Activated effector memory CD4-positive, alpha-beta T cell treated with Interleukin-2 at 50 U/mL for 16 hours (primary cell): Measurements from ENCODE around the gene TOMM20L.
"Not testable (repeated sequence)": the region's sequence is repeated elsewhere in the genome, so short reads cannot be mapped to it uniquely, and the experiment has no call there.

Source experiments
- DNase-seq: peaks from one replicate; pipeline ENCODE4 v3.0.0-alpha.2; 2020

TOMM20L gene

DNA sequence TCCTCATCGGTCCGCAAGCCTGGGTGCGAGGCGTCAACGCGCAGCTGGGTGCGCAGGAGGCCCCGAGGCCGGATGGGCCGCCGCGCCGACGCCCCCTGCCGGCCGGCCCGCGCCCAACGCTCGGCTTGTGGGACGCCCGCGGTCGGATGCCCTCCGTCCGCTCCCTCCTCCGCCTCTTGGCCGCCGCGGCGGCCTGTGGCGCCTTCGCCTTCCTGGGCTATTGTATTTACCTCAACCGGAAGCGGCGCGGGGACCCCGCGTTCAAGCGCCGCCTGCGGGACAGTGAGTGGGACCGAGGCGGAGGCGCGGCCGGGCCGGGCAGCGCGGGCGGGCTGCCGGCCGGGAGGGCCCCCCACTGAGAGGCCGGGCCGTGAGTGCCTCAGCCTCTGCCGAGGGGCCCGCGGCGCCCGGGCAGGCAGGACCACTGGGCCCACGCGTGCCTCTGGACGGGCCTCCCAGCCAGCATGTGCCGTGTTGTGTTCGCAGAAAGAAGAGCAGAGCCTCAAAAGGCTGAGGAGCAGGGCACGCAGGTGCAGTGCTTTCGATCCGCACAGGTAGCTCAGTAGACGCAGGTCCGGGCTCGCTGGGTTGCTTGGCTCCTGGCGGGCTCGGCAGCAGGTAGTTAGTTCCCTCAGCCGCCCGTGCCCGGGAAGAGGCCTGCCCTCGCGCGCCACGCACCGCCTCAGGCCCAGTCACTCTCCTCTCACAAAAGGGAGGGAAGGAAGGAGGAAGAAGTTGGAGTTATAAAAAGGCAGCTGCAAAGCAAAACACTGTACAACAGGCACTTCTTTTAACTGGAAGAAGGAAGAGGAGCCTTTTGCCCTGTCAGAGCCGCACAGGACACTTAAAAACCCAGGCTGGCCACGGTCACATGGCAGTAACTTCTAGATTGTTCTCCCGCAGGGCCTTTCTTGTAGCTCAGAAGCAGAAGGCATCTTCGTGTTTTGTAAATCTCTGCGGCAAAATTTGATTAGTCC lies at the start of gene TOMM20L:
TSS of gene TOMM20L (plus strand) at position 119 of the 977 bp plus-strand sequence. CDS start at position 147, 28 bp downstream.
- DNase-seq, result peak; percentile 65

DNA sequence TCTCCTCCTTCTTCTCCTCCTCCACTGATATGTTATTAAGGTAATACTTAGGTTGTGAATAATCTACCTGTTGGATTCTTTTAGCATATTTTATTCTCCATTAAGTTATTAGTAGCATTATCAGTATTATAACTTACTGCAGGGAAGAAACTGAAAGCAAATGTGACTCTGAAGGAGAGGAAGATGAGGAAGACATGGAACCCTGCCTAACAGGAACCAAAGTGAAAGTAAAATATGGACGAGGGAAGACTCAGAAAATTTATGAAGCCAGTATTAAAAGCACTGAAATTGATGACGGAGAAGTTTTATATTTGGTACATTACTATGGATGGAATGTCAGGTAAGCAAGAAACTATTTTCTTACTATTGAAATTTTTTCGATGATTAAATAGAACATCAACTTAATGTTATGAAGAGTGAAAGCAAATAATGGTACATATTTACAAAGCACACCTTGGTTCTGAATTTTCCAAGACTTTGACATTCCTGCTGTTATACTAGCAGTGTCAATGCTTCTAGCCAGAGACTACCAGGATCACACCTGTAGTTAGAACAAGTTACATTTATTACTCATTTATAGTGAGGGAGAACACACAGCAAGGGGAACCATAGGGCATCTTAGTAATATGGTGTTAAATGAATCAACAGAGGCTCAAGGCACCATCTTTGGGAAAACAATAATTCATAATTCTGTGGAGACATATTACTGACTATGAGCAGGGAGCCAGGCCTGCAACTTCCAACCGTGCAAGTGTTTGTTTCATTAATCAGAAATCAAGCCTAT lies 42.0 kb upstream of the TOMM20L start:
- DNase-seq, result no peak

DNA sequence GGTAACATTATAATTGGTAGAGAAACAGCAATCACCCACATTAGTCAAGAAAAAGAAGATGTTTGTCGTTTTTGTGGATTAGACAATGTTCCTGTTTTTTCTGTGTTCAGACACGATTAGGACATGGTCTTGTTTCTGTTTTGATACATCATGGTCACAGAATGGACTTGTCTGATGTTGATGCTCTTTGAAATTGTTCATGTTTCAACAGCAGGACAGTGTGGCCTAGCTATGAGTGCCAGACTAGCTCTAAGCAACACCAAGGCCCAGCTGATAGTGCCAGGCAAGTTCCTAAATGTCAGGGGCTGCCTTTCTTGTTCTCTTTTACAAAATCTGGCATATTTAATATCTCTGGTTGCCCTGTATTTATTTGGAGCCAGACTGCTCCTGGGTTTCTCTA lies 40.9 kb upstream of the TOMM20L start:
- no peak for DNase-seq

DNA sequence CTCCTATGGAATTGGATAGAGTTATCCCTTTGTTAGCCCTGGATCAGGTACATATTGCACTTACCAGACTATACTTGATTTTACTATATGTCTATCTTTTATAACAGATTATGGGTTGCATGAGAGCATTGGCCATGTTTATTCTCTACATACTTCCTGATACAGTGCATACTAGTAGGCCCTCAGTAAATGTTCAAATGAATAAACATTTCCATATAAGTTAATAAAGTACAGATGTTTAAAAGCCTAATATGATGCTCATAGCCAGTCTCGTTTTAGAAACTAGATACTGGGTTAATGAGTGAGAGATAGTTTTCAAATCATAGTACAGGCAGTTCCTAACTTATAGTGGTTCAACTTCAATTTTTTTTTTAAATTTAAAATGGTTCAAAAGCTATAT lies 39.5 kb upstream of the TOMM20L start:
- no peak for DNase-seq

DNA sequence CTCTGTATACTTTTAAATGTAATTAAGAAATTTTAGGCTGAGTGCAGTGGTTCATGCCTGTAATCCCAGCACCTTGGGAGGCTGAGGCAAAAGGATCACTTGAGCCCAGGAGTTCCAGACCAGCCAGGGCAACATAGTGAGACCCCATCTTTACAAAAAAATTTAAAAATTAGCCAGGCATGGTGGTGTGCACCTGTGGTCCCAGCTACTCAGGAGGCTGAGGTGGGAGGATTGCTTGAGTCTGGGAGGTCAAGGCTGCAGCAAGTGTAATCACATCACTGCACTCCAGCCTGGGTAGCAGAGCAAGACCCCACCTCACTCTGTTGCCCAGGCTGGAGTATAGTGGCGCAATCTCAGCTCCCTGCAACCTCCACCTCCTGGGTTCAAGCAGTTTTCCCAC lies 33.5 kb upstream of the TOMM20L start:
- not testable (repeated sequence) for DNase-seq

DNA sequence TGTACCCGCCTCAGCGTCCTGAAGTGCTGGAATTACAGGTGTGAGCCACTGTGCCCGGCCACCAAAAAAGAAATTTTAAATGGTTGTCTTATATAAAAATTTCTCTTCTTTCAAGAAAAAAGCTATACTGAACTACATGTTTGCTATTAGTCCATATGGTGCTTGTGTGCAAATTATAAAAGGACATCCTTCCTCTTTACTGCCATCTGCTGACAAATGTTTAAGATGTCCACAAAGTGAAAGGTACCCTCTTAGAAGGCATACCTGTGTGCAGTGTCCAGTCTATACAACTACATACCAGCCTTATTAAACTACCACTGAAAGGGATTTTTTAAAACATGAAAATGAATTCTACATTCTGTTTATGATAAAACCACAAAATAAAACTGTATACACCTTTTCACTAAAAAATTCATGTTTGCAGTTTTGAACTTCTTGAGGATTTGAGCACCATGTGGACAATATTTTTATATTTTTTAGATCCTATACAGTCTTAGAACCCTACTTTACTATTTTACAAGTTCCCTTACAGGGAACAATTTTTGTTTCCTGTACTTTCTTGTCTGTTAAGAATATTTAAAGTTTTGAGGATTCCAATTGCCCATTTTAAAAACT lies 32.8 kb upstream of the TOMM20L start:
- DNase-seq, result no peak

DNA sequence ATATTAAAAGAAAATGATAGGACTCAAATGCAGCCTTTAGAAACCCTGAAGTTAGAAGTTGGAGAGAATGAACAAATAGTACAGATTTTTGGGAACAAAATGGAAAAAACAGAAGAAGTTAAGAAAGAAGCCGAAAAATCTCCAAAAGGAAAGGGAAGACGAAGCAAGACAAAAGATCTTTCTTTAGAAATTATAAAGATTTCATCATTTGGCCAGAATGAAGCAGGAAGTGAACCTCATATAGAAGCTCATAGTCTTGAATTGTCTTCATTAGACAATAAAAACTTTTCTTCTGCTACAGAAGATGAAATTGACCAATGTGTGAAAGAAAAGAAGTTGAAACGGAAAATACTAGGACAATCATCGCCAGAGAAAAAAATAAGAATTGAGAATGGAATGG lies 31.4 kb upstream of the TOMM20L start:
- DNase-seq, result no peak

DNA sequence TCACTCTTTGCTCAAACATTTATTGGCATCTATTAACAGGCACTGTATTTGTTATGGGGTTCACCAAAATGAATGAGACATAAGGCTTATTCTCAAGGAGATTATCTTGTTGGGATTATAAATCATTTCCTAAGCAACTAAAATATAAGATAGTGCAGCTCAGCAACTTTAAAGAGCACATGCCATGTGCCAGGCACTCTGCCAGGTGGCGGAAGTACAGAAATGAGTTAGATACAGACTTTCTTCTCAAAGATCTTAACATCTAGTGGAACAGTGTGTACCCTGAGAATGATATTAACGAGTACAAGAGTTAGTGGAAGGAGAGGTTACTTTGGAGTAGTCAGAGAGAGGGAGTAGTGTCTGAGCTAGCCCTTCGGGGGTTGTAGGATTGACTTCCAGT lies 28.4 kb upstream of the TOMM20L start:
- no peak for DNase-seq

DNA sequence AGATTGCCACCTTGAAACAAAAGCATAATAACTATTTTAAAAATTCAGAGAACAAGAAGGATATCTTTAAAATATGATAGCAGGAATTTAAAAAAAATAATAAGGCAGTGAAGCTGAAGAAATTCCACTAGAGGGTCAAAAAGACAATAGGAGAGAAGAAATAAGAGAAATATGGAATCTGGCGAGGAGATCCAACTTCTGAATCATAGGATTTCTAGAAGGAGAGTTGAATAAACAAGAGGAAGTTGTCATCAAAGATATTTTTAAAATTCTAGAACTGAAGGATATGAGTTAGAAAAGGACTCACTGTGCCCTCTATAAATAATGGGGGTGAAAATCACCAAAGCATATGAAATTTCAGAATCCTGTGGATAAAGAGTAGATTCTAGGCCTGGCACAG lies 26.8 kb upstream of the TOMM20L start:
- no peak for DNase-seq

DNA sequence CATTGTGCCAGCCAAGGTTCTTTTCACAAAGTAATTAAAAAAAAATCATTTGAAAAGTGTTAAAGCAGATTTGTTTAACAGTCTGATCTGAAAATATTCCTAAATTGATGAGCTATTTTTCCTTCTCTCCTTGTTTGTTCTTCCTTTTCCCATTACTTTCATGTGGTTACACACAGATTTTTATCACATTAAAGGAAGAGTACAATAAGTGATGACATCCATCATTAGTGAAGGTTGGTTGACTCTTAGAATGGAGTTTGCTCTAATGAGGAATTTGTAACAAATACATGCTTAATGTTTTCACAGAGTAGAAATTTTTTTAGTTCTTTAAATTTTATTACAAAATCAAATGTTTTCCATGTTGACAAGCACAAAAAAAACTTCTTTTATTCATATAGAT lies 18.9 kb upstream of the TOMM20L start:
- DNase-seq, result no peak

DNA sequence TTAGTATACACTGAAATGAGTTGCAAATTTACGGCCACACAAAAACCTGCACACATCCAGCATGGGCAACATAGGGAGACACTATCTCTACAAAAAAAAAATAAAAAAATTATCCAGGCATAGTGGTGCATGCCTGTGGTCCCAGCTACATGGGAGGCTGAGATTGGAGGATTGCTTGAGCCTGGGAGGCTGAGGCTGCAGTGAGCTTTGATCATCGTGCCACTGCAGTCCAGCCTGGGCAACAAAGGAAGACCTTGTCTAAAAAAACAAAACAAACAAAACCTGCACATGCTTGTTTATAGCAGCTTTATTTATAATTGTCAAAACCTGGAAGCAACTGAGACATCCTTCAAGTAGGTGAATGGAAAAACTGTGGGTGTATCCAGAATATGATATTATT lies 4.9 kb upstream of the TOMM20L start:
- no peak for DNase-seq

DNA sequence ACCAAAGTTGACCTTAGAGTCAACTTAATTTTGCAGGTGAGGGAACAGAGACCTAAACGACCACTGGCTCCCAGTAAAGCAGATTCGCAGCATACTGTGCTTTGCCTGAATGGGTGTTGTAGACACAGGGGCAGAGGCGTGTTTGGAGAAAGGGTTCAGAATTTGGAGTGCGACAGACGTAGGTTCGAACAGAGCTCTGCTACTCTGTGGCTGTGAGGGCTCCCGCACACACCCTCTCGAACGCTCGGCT lies 243 bp upstream of the TOMM20L start:
- DNase-seq, result no peak

DNA sequence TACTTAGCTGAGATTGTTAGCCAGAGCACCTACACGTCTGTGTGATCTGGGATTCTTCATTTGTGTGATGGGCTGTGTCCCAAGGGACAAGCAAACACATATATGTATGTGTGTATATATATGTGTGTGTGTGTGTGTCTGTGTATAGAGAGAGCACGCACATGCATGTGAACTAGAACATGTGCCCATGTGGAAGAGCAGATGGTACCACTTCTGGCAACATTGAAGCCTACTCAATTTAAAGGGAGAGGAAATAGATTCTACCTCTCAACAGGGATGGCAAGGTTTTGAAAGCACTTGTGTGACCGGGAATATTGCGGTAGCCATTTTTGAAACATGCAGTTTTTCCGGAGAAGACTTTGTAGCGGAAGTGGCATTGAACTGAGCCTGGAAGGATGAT lies 1.4 kb downstream of the TOMM20L start:
- DNase-seq, result no peak

DNA sequence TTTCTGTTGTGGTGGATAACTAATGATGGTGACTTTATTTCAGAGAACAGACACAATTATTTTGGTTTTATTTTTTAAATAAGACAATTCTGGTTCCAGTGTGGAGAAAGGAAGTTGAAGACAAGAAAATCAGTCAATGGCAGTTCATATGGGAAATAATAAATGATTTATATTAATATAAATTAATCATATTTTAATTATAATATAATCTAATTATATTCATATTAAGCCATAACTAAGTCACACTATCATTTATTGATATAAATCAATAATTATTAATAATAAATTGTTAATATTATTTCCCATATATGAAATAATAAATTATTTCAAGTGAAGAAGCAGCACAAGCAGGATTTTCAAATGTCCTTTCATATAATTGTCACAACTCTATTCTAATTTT lies 2.8 kb downstream of the TOMM20L start:
- DNase-seq, result no peak

DNA sequence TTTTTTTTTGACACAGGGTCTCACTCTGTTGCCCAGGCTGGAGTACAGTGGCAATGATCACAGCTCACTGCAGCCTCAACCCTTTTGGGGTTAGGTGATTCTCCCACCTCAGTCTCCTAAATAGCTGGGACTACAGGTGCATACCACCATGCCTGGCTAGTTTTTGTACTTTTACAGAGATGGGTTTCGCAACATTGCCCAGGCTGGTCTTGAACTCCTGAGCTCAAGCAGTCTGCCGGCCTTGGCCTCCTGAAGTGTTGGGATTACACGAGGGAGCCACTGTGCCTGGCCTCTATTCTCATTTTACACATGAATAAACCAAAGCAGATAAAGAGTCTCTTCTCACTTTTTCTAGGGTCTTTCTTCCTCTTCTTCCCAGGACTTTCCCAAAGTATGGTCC lies 3.2 kb downstream of the TOMM20L start:
- DNase-seq, result no peak

DNA sequence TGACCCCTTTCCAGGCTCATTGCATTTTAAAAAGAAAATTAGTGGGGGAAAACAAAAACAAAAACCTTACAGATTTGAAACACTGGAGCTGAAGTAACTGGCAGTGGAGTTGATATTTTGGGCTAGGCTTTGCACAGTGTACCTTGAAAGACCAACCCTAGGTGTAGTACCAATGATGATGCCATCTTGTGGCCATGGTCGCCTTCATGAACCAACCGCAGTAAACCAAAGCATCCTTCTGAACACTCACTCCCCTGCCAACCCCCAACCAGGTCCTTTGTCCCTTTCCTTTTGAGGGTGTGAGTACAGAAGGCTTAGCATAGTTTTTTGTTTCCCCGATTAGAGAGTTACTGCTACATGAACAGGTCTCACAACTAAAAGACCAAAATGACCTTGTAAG lies 5.9 kb downstream of the TOMM20L start:
- DNase-seq, result no peak

DNA sequence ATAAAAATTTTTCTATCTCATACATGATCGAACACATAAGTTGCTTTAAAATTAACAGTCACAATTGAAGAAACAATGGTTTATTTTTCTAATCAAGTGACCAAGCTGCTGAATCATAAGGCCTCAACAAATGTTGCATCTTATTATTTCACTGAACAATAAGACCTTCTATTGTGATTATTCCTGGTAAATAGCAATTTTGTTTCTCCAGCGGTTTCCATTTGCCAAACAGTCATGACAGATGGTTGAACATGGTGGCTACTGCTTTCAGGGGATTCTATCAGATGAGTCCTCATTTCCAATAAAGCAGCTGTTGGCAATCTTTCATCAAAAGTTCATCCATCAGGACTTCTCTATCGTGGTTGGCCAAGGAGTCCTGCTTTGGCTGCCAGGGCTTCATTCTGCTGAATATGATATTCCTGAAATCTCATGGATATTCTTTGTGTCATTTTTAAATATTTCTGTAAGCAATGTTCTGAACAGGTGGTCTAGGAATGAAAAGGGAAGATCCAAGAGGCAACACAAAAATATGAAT lies 13.0 kb downstream of the TOMM20L start:
- DNase-seq, result no peak

DNA sequence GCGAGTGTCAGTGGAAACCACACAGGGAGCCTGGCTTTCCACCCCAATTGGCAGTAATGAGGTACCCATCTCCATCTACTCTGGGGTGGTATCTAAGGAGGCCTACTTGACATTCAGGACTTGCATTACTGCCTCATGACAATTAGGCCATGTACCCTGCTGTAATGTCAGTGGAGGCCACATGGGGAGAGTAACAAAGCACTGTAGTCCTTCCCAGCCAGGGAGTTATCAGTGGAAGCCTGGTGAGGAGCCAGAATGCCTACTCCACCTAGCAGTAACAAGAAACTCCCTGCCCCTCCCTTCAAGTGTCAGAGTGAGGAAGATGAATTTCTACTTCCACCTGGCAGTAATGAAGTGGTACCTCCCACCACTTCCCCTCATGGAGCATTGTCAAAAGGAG lies 19.1 kb downstream of the TOMM20L start:
- DNase-seq, result no peak

DNA sequence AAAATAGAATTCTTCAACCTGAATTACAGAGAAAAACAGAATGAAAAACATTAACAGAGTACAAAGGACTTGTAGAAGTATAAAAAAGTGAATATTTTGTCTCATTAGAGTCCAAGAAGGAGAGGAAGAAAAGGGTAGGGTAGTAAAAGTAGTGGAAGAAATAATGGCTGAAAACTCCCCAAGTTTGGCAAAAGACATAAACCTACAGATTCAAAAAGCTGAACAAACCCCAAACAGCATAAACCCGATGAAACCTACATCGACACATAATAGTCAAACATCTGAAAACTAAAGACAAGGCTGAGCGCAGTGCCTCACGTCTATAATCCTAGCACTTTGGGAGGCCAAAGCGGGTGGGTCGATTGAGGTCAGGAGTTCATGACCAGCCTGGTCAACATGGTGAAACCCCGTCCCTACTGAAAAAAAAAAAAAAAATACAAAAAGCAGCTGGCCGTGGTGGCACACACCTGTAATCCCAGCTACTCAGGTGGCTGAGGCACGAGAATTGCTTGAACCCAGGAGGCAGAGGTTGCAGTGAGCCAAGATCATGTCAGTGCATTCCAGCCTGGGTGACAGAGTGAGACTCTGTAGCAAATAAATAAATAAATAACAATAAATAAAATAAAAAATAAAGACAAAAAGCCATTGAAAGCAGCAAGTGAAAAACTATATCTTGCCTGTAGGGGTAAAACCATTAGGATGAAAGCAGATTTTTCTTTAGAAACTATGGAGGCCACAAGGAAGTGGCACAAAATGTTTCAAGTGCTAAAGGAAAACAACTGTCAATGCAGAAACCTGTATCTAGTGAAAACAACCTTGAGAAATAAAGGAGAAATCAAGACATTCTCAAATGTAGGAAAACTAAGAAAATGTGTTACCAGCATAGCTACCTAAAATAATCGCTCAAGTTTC lies 20.2 kb downstream of the TOMM20L start:
- DNase-seq, result no peak

DNA sequence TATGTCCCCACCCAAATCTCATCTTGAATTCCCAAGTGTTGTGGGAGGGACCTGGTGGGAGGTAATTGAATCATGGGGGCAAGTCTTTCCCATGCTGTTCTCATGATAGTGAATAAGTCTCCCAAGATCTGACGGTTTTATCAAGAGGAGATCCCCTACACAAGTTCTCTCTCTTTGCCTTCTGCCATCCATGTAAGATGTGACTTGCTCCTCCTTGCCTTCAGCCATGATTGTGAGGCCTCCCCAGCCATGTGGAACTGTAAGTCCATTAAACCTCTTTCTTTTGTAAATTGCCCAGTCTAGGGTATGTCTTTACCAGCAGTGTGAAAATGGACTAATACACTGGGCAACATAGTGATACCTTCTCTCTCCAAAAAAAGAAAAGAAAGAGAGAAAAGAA lies 21.2 kb downstream of the TOMM20L start:
- DNase-seq, result not testable (repeated sequence)

DNA sequence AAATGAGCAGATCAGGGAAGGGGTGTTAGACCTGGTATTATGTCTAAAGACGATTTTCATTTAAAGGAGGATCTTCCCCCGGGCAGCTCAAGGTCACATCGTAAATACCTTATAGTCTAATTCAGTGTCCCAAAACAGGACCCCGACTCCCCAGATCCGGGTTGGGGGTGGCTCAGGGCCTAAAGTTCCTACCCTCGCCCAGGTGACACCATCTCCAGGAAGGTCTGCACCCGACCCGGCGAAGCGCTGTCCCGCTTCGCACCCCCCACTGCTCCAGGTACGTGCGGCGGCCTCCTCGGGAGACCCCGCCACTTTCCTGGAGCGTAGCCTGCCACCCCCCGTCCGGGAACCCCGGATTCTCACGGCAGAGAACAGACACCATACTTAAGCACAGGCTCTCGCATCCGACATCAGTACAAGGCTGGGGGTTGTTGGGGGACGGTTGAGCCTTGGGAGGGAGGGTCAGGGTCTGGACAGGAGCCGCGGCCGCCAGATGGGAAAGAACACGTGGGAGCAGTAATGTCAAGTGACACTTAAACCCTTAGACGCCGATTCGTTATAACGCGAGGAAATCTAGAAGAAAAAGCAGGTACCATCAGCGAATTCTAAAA lies 31.0 kb downstream of the TOMM20L start:
- peak; percentile 39 for DNase-seq
